HEK293 (cell line): ENCODE results near the gene ZNF688.

ENCODE experiments used
- GFI1B ChIP-seq: fragments of 450-650 bp; formaldehyde crosslinking; IDR thresholded peaks from 2 replicates; pipeline ENCODE4 v1.5.1; 2016; ENCODE audit warnings: missing biosample characterization, missing genetic modification characterization
- GLIS1 ChIP-seq: fragments of 450-650 bp; formaldehyde crosslinking; IDR thresholded peaks from 2 replicates; pipeline ENCODE4 v1.5.1; 2016; ENCODE audit warnings: missing biosample characterization, missing genetic modification characterization
- SCRT2 ChIP-seq: fragments of 450-650 bp; formaldehyde crosslinking; IDR thresholded peaks from 2 replicates; pipeline ENCODE4 v1.5.1; 2016; ENCODE audit warnings: missing biosample characterization, missing genetic modification characterization
- SP3 ChIP-seq: fragments of 450-650 bp; formaldehyde crosslinking; IDR thresholded peaks from 2 replicates; pipeline ENCODE4 v1.5.1; 2016; ENCODE audit warnings: missing biosample characterization, missing genetic modification characterization
- TCF7L2 ChIP-seq: IDR thresholded peaks from 2 replicates; pipeline ENCODE4 v1.6.1; 2011; ENCODE audit warnings: low read depth, mild to moderate bottlenecking, inconsistent platforms, low read length, moderate library complexity, borderline replicate concordance
- TRIM28 ChIP-seq: IDR thresholded peaks from 2 replicates; pipeline ENCODE4 v1.6.1; 2011; ENCODE audit warnings: low read length, control low read depth, borderline replicate concordance
- ZBTB48 ChIP-seq: fragments of 450-650 bp; formaldehyde crosslinking; IDR thresholded peaks from 2 replicates; pipeline ENCODE4 v1.5.1; 2016; ENCODE audit warnings: missing biosample characterization, missing genetic modification characterization
- ZIC2 ChIP-seq: fragments of 450-650 bp; formaldehyde crosslinking; IDR thresholded peaks from 2 replicates; pipeline ENCODE4 v1.5.1; 2016; ENCODE audit warnings: missing biosample characterization, missing genetic modification characterization
- ZNF138 ChIP-seq: fragments of 450-650 bp; formaldehyde crosslinking; IDR thresholded peaks from 2 replicates; pipeline ENCODE4 v1.5.1; 2016; ENCODE audit warnings: missing biosample characterization, missing genetic modification characterization, borderline replicate concordance
- ZNF155 ChIP-seq: fragments of 450-650 bp; formaldehyde crosslinking; IDR thresholded peaks from 2 replicates; pipeline ENCODE4 v1.5.1; 2016; ENCODE audit warnings: missing biosample characterization, missing genetic modification characterization
- ZNF169 ChIP-seq: fragments of 450-650 bp; formaldehyde crosslinking; IDR thresholded peaks from 2 replicates; pipeline ENCODE4 v1.5.1; 2016; ENCODE audit warnings: missing biosample characterization, missing genetic modification characterization
- ZNF184 ChIP-seq: fragments of 450-650 bp; IDR thresholded peaks from 2 replicates; pipeline ENCODE4 v1.5.1; 2018; ENCODE audit warnings: missing biosample characterization, mild to moderate bottlenecking, missing genetic modification characterization
- ZNF266 ChIP-seq: fragments of 450-650 bp; formaldehyde crosslinking; IDR thresholded peaks from 2 replicates; pipeline ENCODE4 v1.5.1; 2016; ENCODE audit warnings: missing biosample characterization, missing genetic modification characterization, low read depth
- ZNF514 ChIP-seq: fragments of 450-650 bp; formaldehyde crosslinking; IDR thresholded peaks from 2 replicates; pipeline ENCODE4 v1.5.1; 2016; ENCODE audit warnings: missing biosample characterization, missing genetic modification characterization
- ZNF521 ChIP-seq: fragments of 450-650 bp; formaldehyde crosslinking; IDR thresholded peaks from 2 replicates; pipeline ENCODE4 v1.5.1; 2017; ENCODE audit warnings: missing biosample characterization, mild to moderate bottlenecking, missing genetic modification characterization
- ZNF561 ChIP-seq: fragments of 450-650 bp; IDR thresholded peaks from 2 replicates; pipeline ENCODE4 v1.5.1; 2018; ENCODE audit warnings: missing biosample characterization, missing genetic modification characterization, borderline replicate concordance
- ZNF571 ChIP-seq: fragments of 450-650 bp; formaldehyde crosslinking; IDR thresholded peaks from 2 replicates; pipeline ENCODE4 v1.5.0; 2017; ENCODE audit warnings: missing biosample characterization, missing genetic modification characterization
- ZNF600 ChIP-seq: fragments of 450-650 bp; formaldehyde crosslinking; IDR thresholded peaks from 2 replicates; pipeline ENCODE4 v1.5.1; 2016; ENCODE audit warnings: missing biosample characterization, missing genetic modification characterization
- ZNF610 ChIP-seq: fragments of 450-650 bp; formaldehyde crosslinking; IDR thresholded peaks from 2 replicates; pipeline ENCODE4 v1.5.1; 2016; ENCODE audit warnings: missing biosample characterization, missing genetic modification characterization, borderline replicate concordance
- ZNF624 ChIP-seq: fragments of 450-650 bp; formaldehyde crosslinking; IDR thresholded peaks from 2 replicates; pipeline ENCODE4 v1.5.1; 2017; ENCODE audit warnings: missing biosample characterization, missing genetic modification characterization
- ZNF629 ChIP-seq: fragments of 450-650 bp; formaldehyde crosslinking; IDR thresholded peaks from 2 replicates; pipeline ENCODE4 v1.5.1; 2017; ENCODE audit warnings: missing biosample characterization, missing genetic modification characterization
- ZNF660 ChIP-seq: fragments of 450-650 bp; IDR thresholded peaks from 2 replicates; pipeline ENCODE4 v1.5.1; 2018; ENCODE audit warnings: missing biosample characterization, mild to moderate bottlenecking, missing genetic modification characterization
- ZNF768 ChIP-seq: fragments of 450-650 bp; formaldehyde crosslinking; IDR thresholded peaks from 2 replicates; pipeline ENCODE4 v1.5.1; 2018; ENCODE audit warnings: missing biosample characterization, mild to moderate bottlenecking, missing genetic modification characterization
- ZNF830 ChIP-seq: fragments of 450-650 bp; IDR thresholded peaks from 2 replicates; pipeline ENCODE4 v1.5.0; 2018; ENCODE audit warnings: missing biosample characterization, missing genetic modification characterization, low read depth, mild to moderate bottlenecking, moderate library complexity
- ZXDB ChIP-seq: fragments of 450-650 bp; formaldehyde crosslinking; IDR thresholded peaks from 2 replicates; pipeline ENCODE4 v1.5.1; 2016; ENCODE audit warnings: missing biosample characterization, missing genetic modification characterization
- TF ChIP-seq, protein P1 (sequence below): fragments of 450-650 bp; formaldehyde crosslinking; IDR thresholded peaks from 2 replicates; pipeline ENCODE4 v1.5.1; 2016; ENCODE audit warnings: missing biosample characterization, missing genetic modification characterization
- TF ChIP-seq, protein P2 (sequence below): fragments of 450-650 bp; formaldehyde crosslinking; IDR thresholded peaks from 2 replicates; pipeline ENCODE4 v1.5.1; 2016; ENCODE audit warnings: missing biosample characterization, missing genetic modification characterization
- TF ChIP-seq, protein P3 (sequence below): fragments of 450-650 bp; formaldehyde crosslinking; IDR thresholded peaks from 2 replicates; pipeline ENCODE4 v1.5.1; 2016; ENCODE audit warnings: missing biosample characterization, missing genetic modification characterization
- TF ChIP-seq, protein P4 (sequence below): fragments of 450-650 bp; formaldehyde crosslinking; IDR thresholded peaks from 2 replicates; pipeline ENCODE4 v1.5.1; 2017; ENCODE audit warnings: missing biosample characterization, mild to moderate bottlenecking, missing genetic modification characterization, moderate library complexity
- TF ChIP-seq, protein P5 (sequence below): fragments of 450-650 bp; IDR thresholded peaks from 2 replicates; pipeline ENCODE4 v1.5.1; 2018; ENCODE audit warnings: missing biosample characterization, mild to moderate bottlenecking, missing genetic modification characterization
- TF ChIP-seq, protein P6 (sequence below): fragments of 450-650 bp; formaldehyde crosslinking; IDR thresholded peaks from 2 replicates; pipeline ENCODE4 v1.5.0; 2017; ENCODE audit warnings: missing biosample characterization, missing genetic modification characterization, borderline replicate concordance

The ZNF688 gene

DNA sequence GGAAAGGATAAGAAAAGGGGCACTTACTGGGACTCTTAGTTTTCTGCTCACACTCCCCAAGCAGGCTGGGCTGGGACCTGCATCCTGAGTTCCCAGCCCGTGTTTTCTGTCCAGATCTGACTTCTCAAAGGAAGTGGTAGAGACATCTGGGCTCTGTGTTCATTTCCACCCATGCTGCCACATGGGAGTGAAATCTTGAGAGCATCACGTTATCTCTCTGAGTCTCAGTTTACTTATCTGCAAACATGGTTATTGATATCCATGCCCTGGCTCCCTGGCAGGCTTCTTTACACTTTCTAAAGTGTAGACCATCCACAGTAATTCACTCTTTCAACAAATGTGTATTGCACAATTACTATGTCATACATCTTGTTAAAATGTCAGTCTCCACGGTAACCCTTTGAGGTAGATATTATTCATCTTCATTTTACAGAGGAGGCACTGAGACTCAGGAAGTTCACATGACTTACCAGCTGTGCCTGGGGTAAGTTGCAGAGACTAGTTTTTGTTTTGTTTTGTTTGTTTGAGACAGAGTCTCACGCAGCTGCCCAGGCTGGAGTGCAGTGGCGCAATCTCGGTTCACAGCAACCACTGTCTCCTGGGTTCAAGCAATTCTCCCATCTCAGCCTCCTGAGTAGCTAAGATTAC lies 3.4 kb downstream of the ZNF688 start (continued):
- TF ChIP-seq, protein P1, sequence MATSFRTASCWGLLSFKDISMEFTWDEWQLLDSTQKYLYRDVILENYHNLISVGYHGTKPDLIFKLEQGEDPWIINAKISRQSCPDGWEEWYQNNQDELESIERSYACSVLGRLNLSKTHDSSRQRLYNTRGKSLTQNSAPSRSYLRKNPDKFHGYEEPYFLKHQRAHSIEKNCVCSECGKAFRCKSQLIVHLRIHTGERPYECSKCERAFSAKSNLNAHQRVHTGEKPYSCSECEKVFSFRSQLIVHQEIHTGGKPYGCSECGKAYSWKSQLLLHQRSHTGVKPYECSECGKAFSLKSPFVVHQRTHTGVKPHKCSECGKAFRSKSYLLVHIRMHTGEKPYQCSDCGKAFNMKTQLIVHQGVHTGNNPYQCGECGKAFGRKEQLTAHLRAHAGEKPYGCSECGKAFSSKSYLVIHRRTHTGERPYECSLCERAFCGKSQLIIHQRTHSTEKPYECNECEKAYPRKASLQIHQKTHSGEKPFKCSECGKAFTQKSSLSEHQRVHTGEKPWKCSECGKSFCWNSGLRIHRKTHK (tag by site-specific recombination) = no peak
- TF ChIP-seq ZNF155 (tag by site-specific recombination) (no peak), ZNF571 (tag by site-specific recombination) (no peak), TCF7L2 (peak; percentile 95), GFI1B (no peak), ZIC2 (tag by site-specific recombination) (peak; percentile 95), ZNF610 (no peak), ZNF629 (tag by site-specific recombination) (peak; percentile 90), TRIM28 (peak; percentile 71; the same call in 1 of the 2 replicates), ZNF521 (tag by site-specific recombination) (no peak), ZNF768 (tag by site-specific recombination) (no peak), GLIS1 (tag by site-specific recombination) (no peak), ZNF600 (tag by site-specific recombination) (peak; percentile 60), SP3 (tag by site-specific recombination) (no peak), ZNF660 (tag by site-specific recombination) (0 out of 2 replicates have a peak, but pooled peaks have one; percentile 48), ZNF830 (tag by site-specific recombination) (no peak), SCRT2 (tag by site-specific recombination) (peak; percentile 86), ZNF266 (tag by site-specific recombination) (no peak), ZNF138 (tag by site-specific recombination) (no peak), ZBTB48 (tag by site-specific recombination) (no peak), ZNF514 (no peak), ZNF561 (peak; percentile 75), ZNF184 (tag by site-specific recombination) (0 out of 2 replicates have a peak, but pooled peaks have one; percentile 41), ZXDB (tag by site-specific recombination) (no peak), ZNF624 (no peak), ZNF169 (no peak)
- TF ChIP-seq, protein P2, sequence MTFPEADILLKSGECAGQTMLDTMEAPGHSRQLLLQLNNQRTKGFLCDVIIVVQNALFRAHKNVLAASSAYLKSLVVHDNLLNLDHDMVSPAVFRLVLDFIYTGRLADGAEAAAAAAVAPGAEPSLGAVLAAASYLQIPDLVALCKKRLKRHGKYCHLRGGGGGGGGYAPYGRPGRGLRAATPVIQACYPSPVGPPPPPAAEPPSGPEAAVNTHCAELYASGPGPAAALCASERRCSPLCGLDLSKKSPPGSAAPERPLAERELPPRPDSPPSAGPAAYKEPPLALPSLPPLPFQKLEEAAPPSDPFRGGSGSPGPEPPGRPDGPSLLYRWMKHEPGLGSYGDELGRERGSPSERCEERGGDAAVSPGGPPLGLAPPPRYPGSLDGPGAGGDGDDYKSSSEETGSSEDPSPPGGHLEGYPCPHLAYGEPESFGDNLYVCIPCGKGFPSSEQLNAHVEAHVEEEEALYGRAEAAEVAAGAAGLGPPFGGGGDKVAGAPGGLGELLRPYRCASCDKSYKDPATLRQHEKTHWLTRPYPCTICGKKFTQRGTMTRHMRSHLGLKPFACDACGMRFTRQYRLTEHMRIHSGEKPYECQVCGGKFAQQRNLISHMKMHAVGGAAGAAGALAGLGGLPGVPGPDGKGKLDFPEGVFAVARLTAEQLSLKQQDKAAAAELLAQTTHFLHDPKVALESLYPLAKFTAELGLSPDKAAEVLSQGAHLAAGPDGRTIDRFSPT (tag by site-specific recombination) = no peak
- TF ChIP-seq, protein P3, sequence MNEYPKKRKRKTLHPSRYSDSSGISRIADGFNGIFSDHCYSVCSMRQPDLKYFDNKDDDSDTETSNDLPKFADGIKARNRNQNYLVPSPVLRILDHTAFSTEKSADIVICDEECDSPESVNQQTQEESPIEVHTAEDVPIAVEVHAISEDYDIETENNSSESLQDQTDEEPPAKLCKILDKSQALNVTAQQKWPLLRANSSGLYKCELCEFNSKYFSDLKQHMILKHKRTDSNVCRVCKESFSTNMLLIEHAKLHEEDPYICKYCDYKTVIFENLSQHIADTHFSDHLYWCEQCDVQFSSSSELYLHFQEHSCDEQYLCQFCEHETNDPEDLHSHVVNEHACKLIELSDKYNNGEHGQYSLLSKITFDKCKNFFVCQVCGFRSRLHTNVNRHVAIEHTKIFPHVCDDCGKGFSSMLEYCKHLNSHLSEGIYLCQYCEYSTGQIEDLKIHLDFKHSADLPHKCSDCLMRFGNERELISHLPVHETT = no peak
- TF ChIP-seq, protein P4, sequence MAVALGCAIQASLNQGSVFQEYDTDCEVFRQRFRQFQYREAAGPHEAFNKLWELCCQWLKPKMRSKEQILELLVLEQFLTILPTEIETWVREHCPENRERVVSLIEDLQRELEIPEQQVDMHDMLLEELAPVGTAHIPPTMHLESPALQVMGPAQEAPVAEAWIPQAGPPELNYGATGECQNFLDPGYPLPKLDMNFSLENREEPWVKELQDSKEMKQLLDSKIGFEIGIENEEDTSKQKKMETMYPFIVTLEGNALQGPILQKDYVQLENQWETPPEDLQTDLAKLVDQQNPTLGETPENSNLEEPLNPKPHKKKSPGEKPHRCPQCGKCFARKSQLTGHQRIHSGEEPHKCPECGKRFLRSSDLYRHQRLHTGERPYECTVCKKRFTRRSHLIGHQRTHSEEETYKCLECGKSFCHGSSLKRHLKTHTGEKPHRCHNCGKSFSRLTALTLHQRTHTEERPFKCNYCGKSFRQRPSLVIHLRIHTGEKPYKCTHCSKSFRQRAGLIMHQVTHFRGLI (tag by site-specific recombination) = no peak
- TF ChIP-seq, protein P5, sequence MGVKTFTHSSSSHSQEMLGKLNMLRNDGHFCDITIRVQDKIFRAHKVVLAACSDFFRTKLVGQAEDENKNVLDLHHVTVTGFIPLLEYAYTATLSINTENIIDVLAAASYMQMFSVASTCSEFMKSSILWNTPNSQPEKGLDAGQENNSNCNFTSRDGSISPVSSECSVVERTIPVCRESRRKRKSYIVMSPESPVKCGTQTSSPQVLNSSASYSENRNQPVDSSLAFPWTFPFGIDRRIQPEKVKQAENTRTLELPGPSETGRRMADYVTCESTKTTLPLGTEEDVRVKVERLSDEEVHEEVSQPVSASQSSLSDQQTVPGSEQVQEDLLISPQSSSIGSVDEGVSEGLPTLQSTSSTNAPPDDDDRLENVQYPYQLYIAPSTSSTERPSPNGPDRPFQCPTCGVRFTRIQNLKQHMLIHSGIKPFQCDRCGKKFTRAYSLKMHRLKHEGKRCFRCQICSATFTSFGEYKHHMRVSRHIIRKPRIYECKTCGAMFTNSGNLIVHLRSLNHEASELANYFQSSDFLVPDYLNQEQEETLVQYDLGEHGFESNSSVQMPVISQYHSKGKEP (tag by site-specific recombination) = peak; percentile 35; the same call in 1 of the 2 replicates
- TF ChIP-seq, protein P6, sequence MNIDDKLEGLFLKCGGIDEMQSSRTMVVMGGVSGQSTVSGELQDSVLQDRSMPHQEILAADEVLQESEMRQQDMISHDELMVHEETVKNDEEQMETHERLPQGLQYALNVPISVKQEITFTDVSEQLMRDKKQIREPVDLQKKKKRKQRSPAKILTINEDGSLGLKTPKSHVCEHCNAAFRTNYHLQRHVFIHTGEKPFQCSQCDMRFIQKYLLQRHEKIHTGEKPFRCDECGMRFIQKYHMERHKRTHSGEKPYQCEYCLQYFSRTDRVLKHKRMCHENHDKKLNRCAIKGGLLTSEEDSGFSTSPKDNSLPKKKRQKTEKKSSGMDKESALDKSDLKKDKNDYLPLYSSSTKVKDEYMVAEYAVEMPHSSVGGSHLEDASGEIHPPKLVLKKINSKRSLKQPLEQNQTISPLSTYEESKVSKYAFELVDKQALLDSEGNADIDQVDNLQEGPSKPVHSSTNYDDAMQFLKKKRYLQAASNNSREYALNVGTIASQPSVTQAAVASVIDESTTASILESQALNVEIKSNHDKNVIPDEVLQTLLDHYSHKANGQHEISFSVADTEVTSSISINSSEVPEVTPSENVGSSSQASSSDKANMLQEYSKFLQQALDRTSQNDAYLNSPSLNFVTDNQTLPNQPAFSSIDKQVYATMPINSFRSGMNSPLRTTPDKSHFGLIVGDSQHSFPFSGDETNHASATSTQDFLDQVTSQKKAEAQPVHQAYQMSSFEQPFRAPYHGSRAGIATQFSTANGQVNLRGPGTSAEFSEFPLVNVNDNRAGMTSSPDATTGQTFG = no peak
